ENCODE data around the gene GLB1L.

DNA sequence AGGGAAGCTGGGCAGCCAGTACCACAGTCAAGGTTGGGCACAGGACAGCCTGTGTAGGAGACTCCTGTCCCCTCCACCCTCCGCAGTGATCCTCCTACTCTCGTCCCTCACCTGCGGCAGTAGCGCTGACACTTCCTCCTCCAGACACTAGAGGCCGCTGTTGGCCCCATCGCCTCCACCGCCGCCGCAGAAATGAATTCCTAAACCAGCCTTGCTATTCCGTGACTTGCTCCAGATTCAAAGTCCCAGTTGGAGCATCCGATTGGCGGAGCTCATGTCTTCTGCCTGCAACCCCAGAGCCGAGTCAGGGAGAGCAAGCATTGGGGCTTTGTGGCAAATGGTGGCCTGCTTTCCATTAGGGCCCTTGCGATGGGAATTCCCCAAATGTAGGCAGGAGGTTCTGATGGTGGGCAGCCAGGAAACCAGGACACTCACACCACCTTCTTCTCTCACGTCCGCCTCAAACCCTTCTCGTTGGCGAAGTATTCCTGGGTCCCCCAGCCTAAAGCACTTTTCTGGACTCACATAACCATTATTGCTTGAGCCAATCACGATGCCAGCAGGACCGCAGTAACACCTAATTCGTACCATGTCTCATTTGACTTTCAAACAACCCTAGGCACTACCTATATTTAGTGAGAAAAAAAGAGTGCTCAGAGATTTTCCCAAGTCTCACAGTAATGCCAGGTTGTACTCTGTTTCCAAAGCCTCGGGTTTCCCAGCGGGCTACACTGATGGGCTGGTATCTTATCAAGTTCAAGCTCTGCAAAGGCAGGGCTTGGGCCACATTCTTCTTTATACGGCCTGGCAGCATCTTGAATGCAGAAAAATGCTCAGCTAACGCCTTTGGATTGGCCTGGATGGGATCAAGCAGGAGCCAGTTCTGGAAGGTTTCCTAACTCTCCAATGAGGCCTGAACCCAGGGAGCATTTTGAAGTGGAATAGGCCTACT is 32.7 kb upstream of the GLB1L start:
- TF ChIP-seq, protein P1, sequence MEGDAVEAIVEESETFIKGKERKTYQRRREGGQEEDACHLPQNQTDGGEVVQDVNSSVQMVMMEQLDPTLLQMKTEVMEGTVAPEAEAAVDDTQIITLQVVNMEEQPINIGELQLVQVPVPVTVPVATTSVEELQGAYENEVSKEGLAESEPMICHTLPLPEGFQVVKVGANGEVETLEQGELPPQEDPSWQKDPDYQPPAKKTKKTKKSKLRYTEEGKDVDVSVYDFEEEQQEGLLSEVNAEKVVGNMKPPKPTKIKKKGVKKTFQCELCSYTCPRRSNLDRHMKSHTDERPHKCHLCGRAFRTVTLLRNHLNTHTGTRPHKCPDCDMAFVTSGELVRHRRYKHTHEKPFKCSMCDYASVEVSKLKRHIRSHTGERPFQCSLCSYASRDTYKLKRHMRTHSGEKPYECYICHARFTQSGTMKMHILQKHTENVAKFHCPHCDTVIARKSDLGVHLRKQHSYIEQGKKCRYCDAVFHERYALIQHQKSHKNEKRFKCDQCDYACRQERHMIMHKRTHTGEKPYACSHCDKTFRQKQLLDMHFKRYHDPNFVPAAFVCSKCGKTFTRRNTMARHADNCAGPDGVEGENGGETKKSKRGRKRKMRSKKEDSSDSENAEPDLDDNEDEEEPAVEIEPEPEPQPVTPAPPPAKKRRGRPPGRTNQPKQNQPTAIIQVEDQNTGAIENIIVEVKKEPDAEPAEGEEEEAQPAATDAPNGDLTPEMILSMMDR (IDR thresholded peaks at IDR 0.05; ENCODE audit: low read length): peak; percentile 98
- no peak for TF ChIP-seq EZH2 (optimal IDR thresholded peaks at IDR 0.05; ENCODE audit: low read depth, low read length)
- TF ChIP-seq EZH2phosphoT487 (IDR thresholded peaks at IDR 0.05; ENCODE audit: low read length): no peak

All from MM.1S (cell line).